ENCODE results near the gene ZNF511.

GRCh38 chr10:133266056-133266795 lies 42.5 kb upstream of the ZNF511 start:
- TF ChIP-seq EZH2 (IDR thresholded peaks at IDR 0.05; ENCODE audit: insufficient read depth, poor library complexity, severe bottlenecking) (no peak), EZH2phosphoT487 (IDR thresholded peaks at IDR 0.05; ENCODE audit: insufficient read depth, low read depth) (no peak)

Measured in GM23248 (cell line).